SK-N-SH treated with all-trans-retinoic acid at 6 μM for 48 hours (cell line): ENCODE data around the gene NUP153.

Source experiments
- ATAC-seq: fragments of 200-7000 bp; cut with Tn5 transposase; 3 replicates; pipeline ENCODE4 v1.9.1; 2020; ENCODE audit warnings: mild to moderate bottlenecking, moderate library complexity
- ARNTL ChIP-seq: fragments of 450-650 bp; formaldehyde crosslinking; IDR thresholded peaks from 2 replicates; pipeline ENCODE4 v1.5.0; 2020; ENCODE audit warnings: low read depth, mild to moderate bottlenecking, moderate library complexity, borderline replicate concordance
- BACH2 ChIP-seq: fragments of 250-450 bp; sonication (Bioruptor Pico); IDR thresholded peaks from 2 replicates; pipeline ENCODE4 v1.9.0; 2021; ENCODE audit warnings: mild to moderate bottlenecking, borderline replicate concordance
- ESRRG ChIP-seq: fragments of 250-450 bp; sonication (Bioruptor Pico); IDR thresholded peaks from 2 replicates; pipeline ENCODE4 v1.6.1; 2021; ENCODE audit warnings: mild to moderate bottlenecking
- GLIS3 ChIP-seq: fragments of 250-450 bp; sonication (Bioruptor Pico); IDR thresholded peaks from 2 replicates; pipeline ENCODE4 v1.5.0; 2020; ENCODE audit warnings: mild to moderate bottlenecking, moderate library complexity
- ISL1 ChIP-seq: fragments of 250-450 bp; sonication (Bioruptor Pico); IDR thresholded peaks from 2 replicates; pipeline ENCODE4 v2.1.2; 2022; ENCODE audit warnings: mild to moderate bottlenecking, moderate library complexity
- OSR1 ChIP-seq: fragments of 250-450 bp; sonication (Bioruptor Pico); IDR thresholded peaks from 2 replicates; pipeline ENCODE4 v1.8.0; 2022; ENCODE audit warnings: moderate library complexity, mild to moderate bottlenecking, inconsistent platforms
- PPARA ChIP-seq: fragments of 250-450 bp; sonication (Bioruptor Pico); IDR thresholded peaks from 2 replicates; pipeline ENCODE4 v1.5.0; 2020; ENCODE audit warnings: mild to moderate bottlenecking, borderline replicate concordance
- RARB ChIP-seq: fragments of 250-450 bp; sonication (Bioruptor Pico); IDR thresholded peaks from 2 replicates; pipeline ENCODE4 v1.8.0; 2021; ENCODE audit warnings: mild to moderate bottlenecking, moderate library complexity
- TCF4 ChIP-seq: fragments of 250-450 bp; sonication (Bioruptor Pico); IDR thresholded peaks from 2 replicates; pipeline ENCODE4 v1.8.0; 2021; ENCODE audit warnings: mild to moderate bottlenecking, moderate library complexity, borderline replicate concordance
- TOX ChIP-seq: fragments of 250-450 bp; sonication (Bioruptor Pico); IDR thresholded peaks from 2 replicates; pipeline ENCODE4 v1.8.0; 2021; ENCODE audit warnings: mild to moderate bottlenecking, moderate library complexity, borderline replicate concordance
- ZC3H10 ChIP-seq: fragments of 250-450 bp; sonication (Bioruptor Pico); IDR thresholded peaks from 2 replicates; pipeline ENCODE4 v1.5.1; 2021; ENCODE audit warnings: mild to moderate bottlenecking, moderate library complexity
- ZFP3 ChIP-seq: fragments of 250-450 bp; sonication (Bioruptor Pico); IDR thresholded peaks from 2 replicates; pipeline ENCODE4 v1.5.0; 2020; ENCODE audit warnings: mild to moderate bottlenecking, moderate library complexity
- ZFP30 ChIP-seq: fragments of 450-650 bp; formaldehyde crosslinking; IDR thresholded peaks from 2 replicates; pipeline ENCODE4 v1.5.0; 2022; ENCODE audit warnings: mild to moderate bottlenecking, moderate library complexity
- ZNF8 ChIP-seq: fragments of 450-650 bp; formaldehyde crosslinking; IDR thresholded peaks from 2 replicates; pipeline ENCODE4 v1.5.0; 2020; ENCODE audit warnings: mild to moderate bottlenecking, moderate library complexity
- TF ChIP-seq, protein P1 (sequence below): fragments of 250-450 bp; sonication (Bioruptor Pico); IDR thresholded peaks from 2 replicates; pipeline ENCODE4 v1.5.1; 2021; ENCODE audit warnings: mild to moderate bottlenecking, moderate library complexity
- TF ChIP-seq, protein P2 (sequence below): fragments of 250-450 bp; sonication (Bioruptor Pico); IDR thresholded peaks from 2 replicates; pipeline ENCODE4 v1.8.0; 2021; ENCODE audit warnings: low read depth, mild to moderate bottlenecking, moderate library complexity, borderline replicate concordance
- TF ChIP-seq, protein P3 (sequence below): fragments of 250-450 bp; sonication (Bioruptor Pico); IDR thresholded peaks from 2 replicates; pipeline ENCODE4 v1.5.1; 2020; ENCODE audit warnings: low read depth, mild to moderate bottlenecking, moderate library complexity
- TF ChIP-seq, protein P4 (sequence below): fragments of 250-450 bp; sonication (Bioruptor Pico); IDR thresholded peaks from 2 replicates; pipeline ENCODE4 v1.8.0; 2020; ENCODE audit warnings: mild to moderate bottlenecking, moderate library complexity, borderline replicate concordance
- TF ChIP-seq, protein P5 (sequence below): fragments of 250-450 bp; sonication (Bioruptor Pico); IDR thresholded peaks from 2 replicates; pipeline ENCODE4 v1.5.0; 2020; ENCODE audit warnings: mild to moderate bottlenecking, moderate library complexity

Gene NUP153

DNA sequence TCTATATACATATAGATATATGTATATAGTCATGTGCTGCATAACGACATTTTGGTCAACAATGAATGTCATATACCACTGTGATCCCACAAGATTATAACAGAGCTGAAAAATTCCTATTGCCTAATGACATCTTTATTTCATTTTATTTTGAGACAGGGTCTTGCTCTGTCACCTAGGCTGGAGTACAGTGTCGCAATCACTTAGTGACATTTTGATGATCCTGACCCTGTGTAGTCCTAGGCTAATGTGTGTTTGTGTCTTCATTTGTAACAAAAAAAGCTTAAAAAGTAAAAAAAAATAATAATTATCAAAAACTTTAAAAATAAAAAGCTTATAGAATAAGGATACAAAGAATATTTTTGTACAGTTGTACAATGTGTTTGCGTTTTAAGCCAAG is 110.6 kb downstream of the NUP153 start:
- TF ChIP-seq TCF4 (CRISPR knock-in tag) (no peak), ZFP3 (CRISPR knock-in tag) (no peak), ZFP30 (no peak), BACH2 (CRISPR knock-in tag) (no peak), PPARA (no peak), ISL1 (no peak), TOX (CRISPR knock-in tag) (no peak), ZNF8 (CRISPR knock-in tag) (no peak), GLIS3 (CRISPR knock-in tag) (no peak), ZC3H10 (CRISPR knock-in tag) (no peak)
- TF ChIP-seq, protein P1, sequence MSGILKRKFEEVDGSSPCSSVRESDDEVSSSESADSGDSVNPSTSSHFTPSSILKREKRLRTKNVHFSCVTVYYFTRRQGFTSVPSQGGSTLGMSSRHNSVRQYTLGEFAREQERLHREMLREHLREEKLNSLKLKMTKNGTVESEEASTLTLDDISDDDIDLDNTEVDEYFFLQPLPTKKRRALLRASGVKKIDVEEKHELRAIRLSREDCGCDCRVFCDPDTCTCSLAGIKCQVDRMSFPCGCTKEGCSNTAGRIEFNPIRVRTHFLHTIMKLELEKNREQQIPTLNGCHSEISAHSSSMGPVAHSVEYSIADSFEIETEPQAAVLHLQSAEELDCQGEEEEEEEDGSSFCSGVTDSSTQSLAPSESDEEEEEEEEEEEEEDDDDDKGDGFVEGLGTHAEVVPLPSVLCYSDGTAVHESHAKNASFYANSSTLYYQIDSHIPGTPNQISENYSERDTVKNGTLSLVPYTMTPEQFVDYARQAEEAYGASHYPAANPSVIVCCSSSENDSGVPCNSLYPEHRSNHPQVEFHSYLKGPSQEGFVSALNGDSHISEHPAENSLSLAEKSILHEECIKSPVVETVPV: no peak
- TF ChIP-seq, protein P2, sequence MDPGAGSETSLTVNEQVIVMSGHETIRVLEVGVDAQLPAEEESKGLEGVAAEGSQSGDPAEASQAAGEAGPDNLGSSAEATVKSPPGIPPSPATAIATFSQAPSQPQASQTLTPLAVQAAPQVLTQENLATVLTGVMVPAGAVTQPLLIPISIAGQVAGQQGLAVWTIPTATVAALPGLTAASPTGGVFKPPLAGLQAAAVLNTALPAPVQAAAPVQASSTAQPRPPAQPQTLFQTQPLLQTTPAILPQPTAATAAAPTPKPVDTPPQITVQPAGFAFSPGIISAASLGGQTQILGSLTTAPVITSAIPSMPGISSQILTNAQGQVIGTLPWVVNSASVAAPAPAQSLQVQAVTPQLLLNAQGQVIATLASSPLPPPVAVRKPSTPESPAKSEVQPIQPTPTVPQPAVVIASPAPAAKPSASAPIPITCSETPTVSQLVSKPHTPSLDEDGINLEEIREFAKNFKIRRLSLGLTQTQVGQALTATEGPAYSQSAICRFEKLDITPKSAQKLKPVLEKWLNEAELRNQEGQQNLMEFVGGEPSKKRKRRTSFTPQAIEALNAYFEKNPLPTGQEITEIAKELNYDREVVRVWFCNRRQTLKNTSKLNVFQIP: no peak
- TF ChIP-seq, protein P3, sequence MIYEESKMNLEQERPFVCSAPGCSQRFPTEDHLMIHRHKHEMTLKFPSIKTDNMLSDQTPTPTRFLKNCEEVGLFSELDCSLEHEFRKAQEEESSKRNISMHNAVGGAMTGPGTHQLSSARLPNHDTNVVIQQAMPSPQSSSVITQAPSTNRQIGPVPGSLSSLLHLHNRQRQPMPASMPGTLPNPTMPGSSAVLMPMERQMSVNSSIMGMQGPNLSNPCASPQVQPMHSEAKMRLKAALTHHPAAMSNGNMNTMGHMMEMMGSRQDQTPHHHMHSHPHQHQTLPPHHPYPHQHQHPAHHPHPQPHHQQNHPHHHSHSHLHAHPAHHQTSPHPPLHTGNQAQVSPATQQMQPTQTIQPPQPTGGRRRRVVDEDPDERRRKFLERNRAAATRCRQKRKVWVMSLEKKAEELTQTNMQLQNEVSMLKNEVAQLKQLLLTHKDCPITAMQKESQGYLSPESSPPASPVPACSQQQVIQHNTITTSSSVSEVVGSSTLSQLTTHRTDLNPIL (CRISPR knock-in tag): no peak
- TF ChIP-seq, protein P4, sequence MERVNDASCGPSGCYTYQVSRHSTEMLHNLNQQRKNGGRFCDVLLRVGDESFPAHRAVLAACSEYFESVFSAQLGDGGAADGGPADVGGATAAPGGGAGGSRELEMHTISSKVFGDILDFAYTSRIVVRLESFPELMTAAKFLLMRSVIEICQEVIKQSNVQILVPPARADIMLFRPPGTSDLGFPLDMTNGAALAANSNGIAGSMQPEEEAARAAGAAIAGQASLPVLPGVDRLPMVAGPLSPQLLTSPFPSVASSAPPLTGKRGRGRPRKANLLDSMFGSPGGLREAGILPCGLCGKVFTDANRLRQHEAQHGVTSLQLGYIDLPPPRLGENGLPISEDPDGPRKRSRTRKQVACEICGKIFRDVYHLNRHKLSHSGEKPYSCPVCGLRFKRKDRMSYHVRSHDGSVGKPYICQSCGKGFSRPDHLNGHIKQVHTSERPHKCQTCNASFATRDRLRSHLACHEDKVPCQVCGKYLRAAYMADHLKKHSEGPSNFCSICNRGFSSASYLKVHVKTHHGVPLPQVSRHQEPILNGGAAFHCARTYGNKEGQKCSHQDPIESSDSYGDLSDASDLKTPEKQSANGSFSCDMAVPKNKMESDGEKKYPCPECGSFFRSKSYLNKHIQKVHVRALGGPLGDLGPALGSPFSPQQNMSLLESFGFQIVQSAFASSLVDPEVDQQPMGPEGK (CRISPR knock-in tag): no peak
- TF ChIP-seq, all 23 proteins: peak for 0
- ATAC-seq: no peak

DNA sequence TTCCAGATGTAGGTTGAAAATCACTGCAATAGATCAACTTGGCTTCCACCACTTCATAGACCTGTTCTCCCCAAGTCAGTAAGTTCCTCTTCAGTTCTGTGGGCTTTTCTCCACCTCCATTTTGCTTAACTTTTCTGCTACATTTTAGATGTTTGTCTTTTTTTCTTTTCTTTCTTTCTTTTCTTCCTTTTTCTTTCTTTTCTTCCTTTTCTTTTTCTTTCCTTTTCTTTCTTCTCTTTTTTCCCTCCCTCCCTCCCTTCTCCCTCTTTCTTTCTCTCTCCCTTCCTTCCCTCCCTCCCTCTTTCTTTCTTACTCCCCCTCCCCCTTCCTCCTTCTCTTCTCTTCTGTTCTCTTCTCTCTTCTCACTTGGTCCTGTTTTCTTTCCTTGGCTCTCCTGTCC is 113.5 kb downstream of the NUP153 start:
- no peak for TF ChIP-seq ESRRG (CRISPR knock-in tag)
- TF ChIP-seq, protein P4 (CRISPR knock-in tag): no peak
- TF ChIP-seq, protein P3 (CRISPR knock-in tag): no peak
- TF ChIP-seq, protein P5, sequence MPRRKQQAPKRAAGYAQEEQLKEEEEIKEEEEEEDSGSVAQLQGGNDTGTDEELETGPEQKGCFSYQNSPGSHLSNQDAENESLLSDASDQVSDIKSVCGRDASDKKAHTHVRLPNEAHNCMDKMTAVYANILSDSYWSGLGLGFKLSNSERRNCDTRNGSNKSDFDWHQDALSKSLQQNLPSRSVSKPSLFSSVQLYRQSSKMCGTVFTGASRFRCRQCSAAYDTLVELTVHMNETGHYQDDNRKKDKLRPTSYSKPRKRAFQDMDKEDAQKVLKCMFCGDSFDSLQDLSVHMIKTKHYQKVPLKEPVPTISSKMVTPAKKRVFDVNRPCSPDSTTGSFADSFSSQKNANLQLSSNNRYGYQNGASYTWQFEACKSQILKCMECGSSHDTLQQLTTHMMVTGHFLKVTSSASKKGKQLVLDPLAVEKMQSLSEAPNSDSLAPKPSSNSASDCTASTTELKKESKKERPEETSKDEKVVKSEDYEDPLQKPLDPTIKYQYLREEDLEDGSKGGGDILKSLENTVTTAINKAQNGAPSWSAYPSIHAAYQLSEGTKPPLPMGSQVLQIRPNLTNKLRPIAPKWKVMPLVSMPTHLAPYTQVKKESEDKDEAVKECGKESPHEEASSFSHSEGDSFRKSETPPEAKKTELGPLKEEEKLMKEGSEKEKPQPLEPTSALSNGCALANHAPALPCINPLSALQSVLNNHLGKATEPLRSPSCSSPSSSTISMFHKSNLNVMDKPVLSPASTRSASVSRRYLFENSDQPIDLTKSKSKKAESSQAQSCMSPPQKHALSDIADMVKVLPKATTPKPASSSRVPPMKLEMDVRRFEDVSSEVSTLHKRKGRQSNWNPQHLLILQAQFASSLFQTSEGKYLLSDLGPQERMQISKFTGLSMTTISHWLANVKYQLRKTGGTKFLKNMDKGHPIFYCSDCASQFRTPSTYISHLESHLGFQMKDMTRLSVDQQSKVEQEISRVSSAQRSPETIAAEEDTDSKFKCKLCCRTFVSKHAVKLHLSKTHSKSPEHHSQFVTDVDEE (CRISPR knock-in tag): no peak
- no peak for ATAC-seq

DNA sequence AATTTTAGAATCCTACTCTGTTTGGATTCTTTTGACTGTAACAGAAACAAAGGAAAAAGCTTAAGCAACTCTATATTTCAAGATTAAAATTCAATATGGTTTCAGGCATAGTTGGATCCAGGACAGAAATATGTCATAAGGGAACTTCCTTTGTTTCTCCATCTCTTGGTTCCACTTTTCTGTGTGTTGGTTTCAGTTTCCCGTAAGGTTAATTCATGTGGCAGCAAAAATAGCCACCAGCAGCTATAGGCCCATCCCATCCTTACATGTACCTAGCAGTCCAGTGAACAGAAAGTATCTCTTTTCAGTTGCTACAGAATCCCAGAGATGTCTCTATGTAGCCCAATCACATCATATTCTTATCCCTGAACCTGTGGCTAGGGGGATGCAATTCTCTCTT is 115.4 kb downstream of the NUP153 start:
- no peak for ATAC-seq
- TF ChIP-seq ESRRG (CRISPR knock-in tag) (no peak), RARB (CRISPR knock-in tag) (no peak), ZC3H10 (CRISPR knock-in tag) (no peak), ARNTL (CRISPR knock-in tag) (no peak), BACH2 (CRISPR knock-in tag) (no peak), OSR1 (no peak), ZFP30 (no peak)
- TF ChIP-seq, protein P2: no peak
- TF ChIP-seq, protein P1: no peak
- TF ChIP-seq, protein P4 (CRISPR knock-in tag): no peak
